GM21723 (cell line): ENCODE measurements around the gene PNPLA2.

Experiments
- ATAC-seq: cut with Tn5 transposase; IDR thresholded peaks from one replicate; pipeline ENCODE4 v1.9.1; 2021; ENCODE audit warnings: mild to moderate bottlenecking, moderate library complexity; ENCODE audit not compliant: unreplicated experiment

Gene PNPLA2

DNA sequence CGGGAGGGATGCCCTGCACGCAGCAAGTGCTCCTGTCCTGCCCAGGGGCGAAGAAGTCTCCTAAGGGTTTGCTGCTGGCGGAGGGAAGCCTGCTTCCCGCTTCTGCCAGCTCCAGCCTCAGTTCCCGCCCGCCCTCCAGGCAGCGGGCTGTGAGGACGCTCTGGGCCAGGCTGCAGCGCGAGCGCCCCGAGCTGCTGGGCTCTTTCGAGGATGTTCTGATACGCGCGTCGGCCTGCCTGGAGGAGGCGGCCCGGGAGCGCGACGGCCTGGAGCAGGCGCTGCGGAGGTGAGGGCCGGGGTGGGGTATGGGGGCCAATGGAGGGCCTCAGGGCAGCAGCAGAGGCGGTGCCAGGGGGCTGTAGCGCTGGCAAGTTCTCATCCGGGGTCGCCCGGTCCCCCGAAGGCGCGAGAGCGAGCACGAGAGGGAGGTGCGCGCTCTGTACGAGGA is 11.2 kb downstream of the PNPLA2 start:
- ATAC-seq: no peak

DNA sequence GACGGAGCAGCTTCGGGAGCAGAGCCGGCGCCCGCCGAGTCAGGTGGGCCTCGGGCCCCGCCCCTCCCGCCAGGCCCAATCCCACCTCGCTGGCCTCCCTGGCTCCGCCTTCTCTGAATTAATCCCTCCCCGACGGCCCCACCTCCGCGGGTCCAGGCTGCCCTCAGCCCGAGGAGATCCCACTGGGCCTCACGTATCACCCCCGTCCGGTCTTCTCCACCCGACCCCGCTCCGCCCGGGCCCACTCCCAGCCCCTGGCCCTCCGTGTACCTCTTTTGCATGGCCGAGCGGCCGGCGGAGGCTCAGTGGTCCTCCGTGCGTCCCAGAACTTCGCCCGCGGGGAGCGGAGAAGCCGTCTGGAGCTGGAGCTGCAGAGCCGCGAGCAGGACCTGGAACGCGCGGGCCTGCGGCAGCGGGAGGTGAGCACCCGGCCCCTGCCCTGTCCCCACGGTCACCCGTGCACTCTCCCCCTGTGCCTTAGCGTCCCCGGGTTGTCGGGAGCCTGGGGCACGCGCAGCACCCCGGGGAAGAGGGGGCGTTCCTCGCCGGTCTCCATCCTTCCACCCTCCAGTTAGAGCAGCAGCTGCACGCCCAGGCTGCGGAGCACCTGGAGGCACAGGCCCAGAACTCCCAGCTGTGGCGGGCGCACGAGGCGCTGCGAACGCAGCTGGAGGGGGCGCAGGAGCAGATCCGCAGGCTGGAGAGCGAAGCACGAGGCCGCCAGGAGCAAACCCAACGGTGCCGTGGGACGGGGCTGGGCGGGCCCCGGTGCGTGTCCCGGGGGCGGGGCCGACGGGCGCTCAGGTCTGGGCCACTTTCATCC is 11.8 kb downstream of the PNPLA2 start:
- no peak for ATAC-seq

DNA sequence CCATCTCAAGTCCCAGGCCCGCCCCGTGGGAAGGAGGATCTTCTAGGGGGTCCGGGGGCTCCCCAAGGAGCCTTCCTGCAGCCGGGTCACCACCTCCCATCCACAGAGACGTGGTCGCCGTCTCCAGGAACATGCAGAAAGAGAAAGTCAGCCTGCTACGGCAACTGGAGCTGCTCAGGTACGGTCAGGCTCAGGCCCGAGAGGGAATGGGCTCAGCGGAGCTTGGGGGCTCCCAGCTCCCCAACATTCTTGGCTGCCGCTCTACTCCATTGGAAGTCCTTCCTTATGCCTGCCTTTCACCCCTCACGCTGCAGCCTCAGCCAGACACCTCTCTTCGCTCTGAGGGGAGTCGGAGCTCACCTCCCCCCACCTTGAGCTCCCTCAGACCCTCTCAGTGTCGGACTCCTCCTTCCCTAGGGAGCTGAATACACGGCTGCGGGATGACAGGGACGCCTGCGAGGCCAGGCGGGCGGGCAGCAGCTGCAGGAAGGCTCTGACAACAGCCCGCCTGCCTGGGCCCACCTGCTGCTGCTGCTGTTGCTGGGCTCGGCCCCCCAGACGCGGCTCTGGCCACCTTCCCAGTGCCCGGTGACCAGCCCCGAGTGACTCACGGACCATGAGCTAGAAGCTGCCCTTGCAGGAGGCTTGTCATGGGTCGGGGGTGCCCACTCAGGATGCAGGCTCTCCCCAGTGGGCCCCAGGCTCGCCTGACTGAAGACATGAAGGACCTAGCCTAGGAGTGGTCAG is 12.6 kb downstream of the PNPLA2 start:
- ATAC-seq: no peak

DNA sequence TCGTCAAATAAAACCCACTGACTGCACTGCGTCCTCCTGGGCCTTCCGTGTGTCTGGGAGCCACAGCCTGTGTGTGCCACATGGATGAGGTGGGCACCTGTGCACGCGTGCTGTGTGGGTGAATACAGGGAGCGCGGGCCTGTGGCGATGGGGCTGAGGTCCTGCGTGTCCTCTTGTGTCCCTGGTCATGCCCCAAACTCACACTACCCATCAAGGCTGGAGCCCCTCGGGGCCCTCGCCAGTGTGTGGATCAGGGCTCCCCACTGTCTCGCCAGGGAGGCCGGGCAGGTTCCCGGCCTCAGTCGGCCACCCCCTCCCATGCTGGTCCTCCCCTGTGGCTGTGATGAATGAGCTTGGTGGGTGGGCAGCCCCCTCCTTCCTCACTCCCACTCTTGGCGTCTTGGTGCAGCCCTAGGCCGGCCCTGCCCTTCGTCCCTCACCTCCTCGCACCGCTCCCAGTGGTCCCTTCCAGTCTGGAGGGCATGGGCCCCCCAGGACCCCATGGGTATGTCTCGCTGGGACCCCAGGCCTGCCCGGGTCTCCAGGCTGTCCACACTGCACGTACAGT is 13.3 kb downstream of the PNPLA2 start:
- no peak for ATAC-seq

DNA sequence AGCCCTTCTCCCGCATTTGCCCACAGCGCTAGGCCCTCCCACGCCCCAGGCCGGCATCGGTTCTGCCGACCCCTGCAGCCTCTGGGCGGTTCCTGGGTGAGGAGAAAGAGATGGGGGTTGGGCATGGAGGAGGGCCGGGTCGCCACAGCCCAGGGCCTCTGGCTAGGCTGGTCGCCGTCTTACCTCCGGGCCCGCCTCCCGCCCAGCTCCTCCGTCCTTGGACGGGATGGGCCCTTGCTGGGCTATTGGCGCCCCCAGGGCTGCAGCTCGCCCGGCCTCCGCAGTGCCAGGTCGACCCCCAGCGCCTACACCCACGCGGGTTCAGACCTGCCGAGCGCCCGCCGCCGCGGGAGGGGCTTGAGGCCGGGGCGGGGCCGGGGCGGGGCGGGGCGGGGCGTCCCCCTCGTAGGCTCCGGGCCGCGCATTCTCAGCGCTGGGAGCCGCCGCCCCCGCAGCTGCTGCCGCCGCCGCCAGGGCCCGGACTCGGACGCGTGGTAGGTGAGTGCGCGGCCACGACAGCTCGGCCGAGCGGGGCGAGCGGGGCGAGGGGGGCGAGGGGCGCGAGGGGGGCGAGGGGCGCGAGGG is 13.9 kb downstream of the PNPLA2 start, which contains the start of gene CD151:
Gene CD151, plus strand, starts transcription at position 424 of the 585 bp plus-strand sequence. CDS start 3,118 bp downstream, outside the sequence.
- ATAC-seq: peak; percentile 42

DNA sequence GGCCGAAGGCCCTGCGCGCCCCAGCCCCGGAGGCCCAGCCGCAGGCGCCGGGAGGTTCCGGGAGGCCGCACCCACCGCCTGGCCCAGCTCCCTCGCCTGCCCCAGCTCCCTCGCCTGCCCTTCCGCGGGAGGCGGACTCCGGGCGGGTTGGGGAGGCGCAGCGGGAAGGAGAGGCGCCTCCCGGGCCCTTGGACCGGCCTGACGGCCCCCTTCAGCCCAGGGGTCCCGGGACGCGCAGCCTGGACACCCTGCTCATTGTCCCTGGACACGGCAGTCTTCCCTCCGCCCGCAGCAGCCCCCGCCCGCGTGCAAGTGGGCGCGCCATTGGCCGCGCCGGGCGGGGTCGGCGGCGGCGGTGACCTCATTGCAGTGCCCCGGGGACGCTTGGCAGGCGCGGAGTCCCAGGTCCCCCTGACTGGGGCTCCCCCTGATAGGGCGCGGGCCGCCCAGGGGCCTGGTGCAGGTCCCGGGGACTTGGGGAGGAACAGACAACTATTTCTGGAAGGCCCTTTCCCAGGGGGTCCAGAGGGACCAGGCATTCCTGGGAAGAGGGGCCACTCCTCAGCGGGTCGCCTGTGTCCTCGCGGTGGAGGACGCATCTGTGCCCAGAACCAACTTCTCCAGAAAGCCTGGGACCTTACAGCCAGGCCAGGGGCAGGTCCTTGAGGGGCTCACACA is 14.5 kb downstream of the PNPLA2 start:
- peak; percentile 27 for ATAC-seq

DNA sequence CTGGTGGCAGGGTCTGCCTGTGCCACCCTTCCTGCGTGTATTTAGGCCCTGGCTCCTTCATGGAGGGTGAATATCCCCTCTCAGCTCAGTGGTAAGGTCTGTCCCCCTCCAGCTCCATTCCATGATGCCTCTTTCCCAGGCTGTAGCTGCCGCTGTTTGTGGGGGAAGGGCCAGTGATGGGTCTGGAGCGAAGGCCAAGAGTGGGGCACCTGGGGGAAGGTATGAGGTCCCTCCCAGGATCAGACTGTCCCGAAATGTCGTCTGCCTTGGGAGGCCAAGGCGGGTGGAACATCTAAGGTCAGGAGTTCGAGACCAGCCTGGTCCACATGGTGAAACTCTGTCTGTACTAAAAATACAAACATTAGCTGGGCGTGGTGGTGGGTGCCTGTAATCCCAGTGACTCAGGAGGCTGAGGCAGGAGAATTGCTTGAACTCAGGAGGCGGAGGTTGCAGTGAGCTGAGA is 15.2 kb downstream of the PNPLA2 start:
- no peak for ATAC-seq

DNA sequence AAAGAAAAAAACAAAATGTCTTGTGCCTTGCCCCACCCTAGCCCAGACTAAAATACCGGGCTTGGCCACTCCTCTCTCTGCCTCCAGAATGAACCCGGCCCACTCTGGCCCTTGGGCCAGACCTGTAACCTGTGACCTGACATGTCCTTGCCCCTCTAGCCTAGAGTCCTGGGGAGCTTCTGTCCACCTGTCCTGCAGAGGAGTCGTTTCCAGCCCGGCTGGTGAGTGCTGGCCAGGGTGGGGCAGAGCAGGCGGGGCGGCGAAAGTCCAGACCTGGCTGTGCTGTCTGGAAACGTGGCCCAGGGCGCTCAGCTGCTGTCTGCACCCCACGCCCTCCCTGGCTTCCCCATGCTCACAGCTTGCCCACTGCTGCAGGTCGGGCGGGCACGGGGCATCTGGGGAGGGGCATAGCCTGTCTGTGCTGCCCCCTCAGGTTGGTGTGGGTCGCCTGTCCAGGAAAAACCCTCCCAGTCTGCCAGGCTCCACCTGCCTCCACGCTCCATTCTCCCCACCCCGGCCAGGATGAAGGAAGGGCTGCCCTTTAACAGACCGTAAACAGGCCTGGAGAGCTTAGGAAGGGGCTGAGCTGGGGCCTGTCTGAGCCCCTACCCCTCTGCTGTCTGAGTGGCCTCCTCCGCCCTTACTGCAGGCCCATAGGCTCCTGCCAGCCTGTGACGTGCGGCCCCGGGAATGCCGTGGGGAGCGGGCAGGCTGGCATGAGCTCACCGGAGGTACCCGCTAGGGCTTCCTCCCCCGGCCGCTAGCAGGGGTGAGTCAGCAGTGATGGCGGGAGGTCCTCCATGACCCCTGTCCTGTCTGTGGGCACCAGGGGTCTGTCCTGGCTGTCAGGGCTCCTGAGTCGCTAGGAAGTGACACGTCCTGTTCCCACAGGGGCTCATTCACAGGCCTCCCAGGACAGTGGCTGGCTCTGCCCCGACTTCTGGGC is 15.9 kb downstream of the PNPLA2 start:
- no peak for ATAC-seq

DNA sequence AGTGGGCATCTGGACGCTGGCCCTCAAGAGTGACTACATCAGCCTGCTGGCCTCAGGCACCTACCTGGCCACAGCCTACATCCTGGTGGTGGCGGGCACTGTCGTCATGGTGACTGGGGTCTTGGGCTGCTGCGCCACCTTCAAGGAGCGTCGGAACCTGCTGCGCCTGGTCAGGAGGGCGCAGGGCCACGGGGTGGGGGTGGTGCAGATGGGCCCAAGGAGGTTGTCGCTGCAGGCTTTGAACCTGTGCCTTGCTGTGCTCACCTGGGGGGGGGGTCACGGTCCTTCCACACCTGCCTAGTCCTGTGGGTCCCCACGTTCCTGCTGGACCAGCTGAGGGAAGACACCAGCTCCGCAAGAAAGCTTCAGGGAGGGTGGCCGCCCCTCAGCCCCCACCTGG is 17.6 kb downstream of the PNPLA2 start:
- no peak for ATAC-seq

DNA sequence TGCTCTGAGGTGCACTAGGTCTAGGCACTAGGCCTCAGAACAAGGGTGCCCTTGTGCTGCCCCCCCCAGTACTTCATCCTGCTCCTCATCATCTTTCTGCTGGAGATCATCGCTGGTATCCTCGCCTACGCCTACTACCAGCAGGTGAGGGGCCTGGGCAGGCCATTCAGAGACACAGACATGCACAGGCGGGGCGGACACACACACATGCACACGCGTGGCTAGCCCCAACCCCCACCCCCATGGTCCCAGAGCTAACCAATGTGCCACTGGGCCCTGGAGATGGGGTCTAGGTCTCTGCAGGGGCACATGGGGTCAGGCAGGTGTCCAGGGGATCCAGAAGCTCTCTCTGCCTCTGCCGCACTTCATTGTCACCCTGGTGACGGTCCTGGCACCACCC is 18.0 kb downstream of the PNPLA2 start:
- no peak for ATAC-seq

DNA sequence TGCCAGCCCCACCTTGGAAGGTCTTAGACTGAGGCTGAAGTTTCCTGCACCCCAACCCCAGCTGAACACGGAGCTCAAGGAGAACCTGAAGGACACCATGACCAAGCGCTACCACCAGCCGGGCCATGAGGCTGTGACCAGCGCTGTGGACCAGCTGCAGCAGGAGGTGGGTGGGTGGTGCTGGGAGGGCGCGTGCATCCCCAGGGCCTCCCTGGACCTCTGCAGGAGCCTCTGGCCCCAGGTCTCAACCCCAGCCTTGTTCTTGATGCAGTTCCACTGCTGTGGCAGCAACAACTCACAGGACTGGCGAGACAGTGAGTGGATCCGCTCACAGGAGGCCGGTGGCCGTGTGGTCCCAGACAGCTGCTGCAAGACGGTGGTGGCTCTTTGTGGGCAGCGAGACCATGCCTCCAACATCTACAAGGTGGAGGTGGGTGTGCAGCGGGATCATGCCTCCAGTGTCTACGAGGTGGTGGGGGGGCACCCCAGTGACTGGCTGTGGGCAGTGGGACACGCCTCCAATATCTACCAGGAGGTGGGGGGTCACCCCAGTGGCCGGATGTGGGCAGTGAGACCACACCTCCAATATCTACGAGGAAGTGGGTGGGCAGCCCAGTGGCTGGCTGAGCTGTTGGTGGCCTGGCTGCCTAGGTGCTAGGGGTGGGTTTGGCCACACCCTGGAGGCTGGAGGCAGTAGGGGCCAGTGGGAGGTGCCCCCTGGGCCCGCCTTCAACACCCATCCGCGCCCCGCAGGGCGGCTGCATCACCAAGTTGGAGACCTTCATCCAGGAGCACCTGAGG is 18.7 kb downstream of the PNPLA2 start:
- no peak for ATAC-seq

DNA sequence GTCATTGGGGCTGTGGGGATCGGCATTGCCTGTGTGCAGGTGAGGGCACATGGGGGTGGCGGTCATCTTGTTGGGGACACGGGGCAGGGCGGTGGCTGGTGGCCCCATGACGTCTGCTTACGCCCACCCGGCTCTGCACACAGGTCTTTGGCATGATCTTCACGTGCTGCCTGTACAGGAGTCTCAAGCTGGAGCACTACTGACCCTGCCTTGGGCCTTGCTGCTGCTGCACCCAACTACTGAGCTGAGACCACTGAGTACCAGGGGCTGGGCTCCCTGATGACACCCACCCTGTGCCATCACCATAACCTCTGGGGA is 19.2 kb downstream of the PNPLA2 start:
- no peak for ATAC-seq

DNA sequence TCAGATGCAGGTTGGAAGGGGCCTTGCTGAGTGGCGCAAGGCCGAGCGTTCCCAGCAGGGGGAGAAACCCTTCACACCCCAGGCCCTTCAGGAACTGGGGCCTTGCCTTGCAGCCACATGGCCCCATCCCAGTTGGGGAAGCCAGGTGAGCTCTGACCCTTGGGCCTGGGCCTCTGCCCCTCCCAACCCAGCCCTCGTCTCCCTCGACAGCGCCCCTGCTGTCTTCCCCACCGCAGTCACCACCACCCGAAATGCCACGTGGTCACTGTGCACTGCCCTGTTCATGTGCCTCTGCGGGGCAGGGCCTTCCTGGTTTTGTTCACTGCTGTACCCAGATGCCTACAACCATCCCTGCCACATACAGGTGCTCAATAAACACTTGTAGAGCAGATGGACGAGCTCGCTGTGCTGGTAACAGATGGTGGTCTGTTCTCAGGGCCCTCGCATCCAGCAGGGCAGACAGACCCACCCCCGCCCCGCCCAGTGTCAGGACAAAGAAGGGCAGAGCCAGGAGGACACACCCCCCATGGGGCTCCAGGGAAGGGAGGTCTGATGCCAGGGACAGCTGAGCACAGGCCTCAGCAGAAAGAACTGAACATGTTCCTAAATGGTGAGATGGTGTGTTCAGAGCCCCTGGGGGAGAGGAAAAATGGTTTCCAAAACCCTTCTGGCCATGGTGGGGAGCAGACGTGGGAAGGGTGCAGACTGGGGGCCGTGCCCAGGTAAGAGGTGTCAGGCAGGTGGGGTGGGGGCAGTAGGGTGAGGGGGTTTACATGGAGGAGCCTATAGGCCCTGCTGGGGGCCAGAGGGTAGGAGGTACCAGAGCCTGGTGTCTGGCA is 19.9 kb downstream of the PNPLA2 start:
- no peak for ATAC-seq

DNA sequence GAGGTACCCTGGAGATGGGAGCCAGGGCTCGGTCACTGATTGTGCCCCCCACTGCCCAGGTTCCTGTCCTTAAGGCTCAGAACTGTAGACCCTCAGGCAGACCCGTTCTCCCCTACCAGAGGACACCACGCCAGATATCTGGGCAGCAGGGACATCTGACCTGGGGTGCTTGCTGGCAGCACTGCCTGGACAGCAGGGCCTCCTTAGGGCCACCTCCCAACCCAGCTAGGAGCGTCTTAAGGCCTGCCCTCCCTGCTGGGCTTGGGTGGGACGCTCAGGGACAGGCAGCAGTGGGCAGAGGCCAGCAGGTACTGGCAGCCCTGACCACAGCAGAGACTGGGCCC is 20.5 kb downstream of the PNPLA2 start:
- no peak for ATAC-seq

DNA sequence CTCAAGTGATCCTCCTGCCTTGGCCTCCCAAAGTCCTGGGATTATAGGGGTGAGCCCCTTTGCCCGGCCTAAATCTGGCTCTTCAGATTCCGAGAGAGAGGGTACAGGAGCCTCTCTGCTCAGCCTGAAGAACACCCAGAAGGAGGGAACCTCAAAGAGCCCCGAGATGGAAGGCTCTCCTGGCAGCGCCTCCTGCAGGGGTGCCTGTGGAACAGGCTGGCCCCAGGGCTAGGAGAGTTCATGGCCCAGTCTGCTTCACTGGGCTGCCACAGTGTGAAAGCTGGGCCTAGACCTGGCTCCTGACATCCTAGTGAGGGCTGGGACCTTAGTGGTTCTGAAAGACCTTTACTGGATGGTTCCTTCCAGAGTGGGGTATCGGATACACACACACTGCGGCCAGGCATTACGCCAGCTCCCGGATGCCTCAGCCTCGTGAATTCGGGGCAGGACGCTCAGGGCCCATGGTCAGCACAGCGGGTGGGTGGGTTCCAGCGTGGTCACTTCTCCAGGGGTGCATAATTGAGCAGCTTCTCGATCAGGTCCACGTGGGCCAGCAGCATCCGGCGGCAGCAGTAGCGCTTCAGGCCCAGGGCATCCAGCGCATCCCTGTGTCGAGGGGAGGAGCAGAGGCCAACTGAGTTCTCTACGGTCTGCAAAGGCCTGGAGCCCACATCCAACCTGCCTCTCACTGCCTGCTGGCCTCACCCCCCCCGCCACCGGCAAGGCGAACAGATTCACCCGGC is 21.3 kb downstream of the PNPLA2 start:
- ATAC-seq: no peak

DNA sequence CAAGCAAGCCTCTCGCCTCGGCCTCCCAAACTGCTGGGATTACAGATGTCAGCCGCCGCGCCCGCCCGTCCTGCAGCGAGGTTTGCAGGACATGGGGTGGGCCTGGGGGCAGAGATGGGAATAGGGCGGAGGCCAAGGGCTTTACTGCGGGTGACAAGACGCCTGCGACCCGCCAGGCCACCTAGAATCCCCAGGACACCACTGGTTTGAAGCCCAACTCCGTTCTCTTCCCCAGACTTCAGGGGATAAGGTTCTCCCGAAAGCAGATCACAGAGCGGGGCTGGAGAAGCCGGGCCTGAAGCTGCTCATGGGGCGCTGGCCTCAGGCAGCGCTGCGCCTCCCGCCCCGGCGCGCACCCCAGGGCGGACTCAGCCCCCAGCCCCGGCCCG is 23.3 kb downstream of the PNPLA2 start:
- peak; percentile 32 for ATAC-seq

DNA sequence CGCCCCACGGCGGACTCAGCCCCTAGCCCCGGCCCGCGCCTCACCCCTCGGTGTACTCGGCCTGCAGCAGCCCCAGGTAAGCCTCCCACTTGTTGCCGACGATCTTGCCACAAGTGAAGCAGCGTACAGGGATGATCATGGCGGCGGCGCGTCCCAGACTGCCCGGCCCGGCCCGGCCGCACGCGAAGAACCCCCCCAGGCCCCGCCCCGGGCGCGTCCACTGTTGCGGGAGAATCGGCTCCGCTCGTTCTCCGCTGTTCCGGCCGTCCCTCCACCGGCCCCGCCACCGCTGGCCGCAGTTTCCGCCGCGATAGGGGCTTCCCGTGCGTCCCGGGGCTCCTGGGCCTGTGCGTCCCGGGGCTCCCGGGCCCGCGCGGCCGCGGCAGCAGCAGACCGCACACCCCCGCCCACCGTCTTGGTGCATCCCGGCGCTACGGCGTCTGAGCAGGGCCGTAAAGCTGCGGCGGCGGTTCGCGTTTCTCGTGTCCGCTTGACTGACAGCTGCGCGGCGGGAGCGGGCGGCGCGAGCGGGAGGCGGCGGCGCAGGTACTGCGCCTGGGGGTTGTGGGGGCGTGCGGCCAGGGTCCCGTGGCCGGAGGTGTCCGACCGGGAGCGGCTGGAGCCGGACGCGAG is 23.8 kb downstream of the PNPLA2 start, which contains the start of the genes POLR2L and TSPAN4:
Gene POLR2L, minus strand, starts transcription at position 160 of the 633 bp plus-strand sequence. Its CDS starts 21 bp downstream, at position 139.
Gene TSPAN4, plus strand, starts transcription at position 483 of the 633 bp plus-strand sequence. CDS start 7,453 bp downstream, outside the sequence.
- ATAC-seq: peak; percentile 63
